CD14-positive monocyte (primary cell): ENCODE data around the gene CAMTA1. TPM values are rescaled to one million over a fixed set of nuclear protein-coding genes. Genes with fewer than 3 reads are reported as not detected.

ENCODE experiments used
- DNase-seq, 3 donors: peaks; one replicate each; pipeline ENCODE4 v3.0.0-alpha.2; 2011 to 2022
- H2AFZ ChIP-seq: 2 replicates; pipeline ENCODE4 v1.6.0; 2012; ENCODE audit warnings: mild to moderate bottlenecking, low read depth, low read length, inconsistent platforms; ENCODE audit not compliant: insufficient read depth, poor library complexity, severe bottlenecking
- H3K27ac ChIP-seq, 2 donors: 1 replicate in 1 of 2; 2 replicates in 1 of 2; pipeline ENCODE4 v1.5.1; 2012 to 2013; ENCODE audit warnings: low read length in 2 of 2, control low read depth in 1 of 2, inconsistent platforms in 1 of 2, low read depth in 1 of 2, mild to moderate bottlenecking in 1 of 2
- H3K27me3 ChIP-seq, 2 donors: one replicate each; pipeline versions ENCODE4 v1.6.0 to v1.6.1; 2011 to 2013; ENCODE audit warnings: low read length in 2 of 2; ENCODE audit not compliant: control insufficient read depth in 2 of 2, insufficient read depth in 2 of 2
- H3K36me3 ChIP-seq, 2 donors: replicated peaks in 1 of 2; 1 replicate in 1 of 2; 2 replicates in 1 of 2; pipeline versions ENCODE4 v1.5.1 to v1.6.1; 2012 to 2013; ENCODE audit warnings: low read length in 2 of 2, control low read depth in 1 of 2, inconsistent platforms in 1 of 2, mild to moderate bottlenecking in 1 of 2; ENCODE audit not compliant: insufficient read depth in 2 of 2, control insufficient read depth in 1 of 2
- H3K4me1 ChIP-seq, 2 donors: 1 replicate in 1 of 2; 2 replicates in 1 of 2; pipeline versions ENCODE4 v1.5.1 to v1.6.1; 2012 to 2013; ENCODE audit warnings: low read length in 2 of 2, control low read depth in 1 of 2, inconsistent platforms in 1 of 2, mild to moderate bottlenecking in 1 of 2, moderate library complexity in 1 of 2; ENCODE audit not compliant: insufficient read depth in 2 of 2, control insufficient read depth in 1 of 2
- H3K4me2 ChIP-seq: replicated peaks from 2 replicates; pipeline ENCODE3; 2012; ENCODE audit warnings: low read length, moderate library complexity, mild to moderate bottlenecking; ENCODE audit not compliant: poor library complexity, severe bottlenecking; ENCODE audit errors: extremely low read depth
- H3K4me3 ChIP-seq, 3 experiments: fragments of 200-600 bp in 1 of 3; sonication (generic) in 1 of 3; replicated peaks in 1 of 3; 1 replicate in 2 of 3; 2 replicates in 1 of 3; pipeline ENCODE4 v1.5.1; 2011 to 2013; ENCODE audit warnings: low read length in 3 of 3, mild to moderate bottlenecking in 3 of 3, control low read depth in 2 of 3, low read depth in 2 of 3, inconsistent platforms in 1 of 3, moderate library complexity in 1 of 3
- H3K79me2 ChIP-seq: 2 replicates; pipeline ENCODE4 v1.6.0; 2012; ENCODE audit warnings: mild to moderate bottlenecking, control low read depth, inconsistent platforms, low read length, moderate library complexity; ENCODE audit not compliant: insufficient read depth
- H3K9ac ChIP-seq: 2 replicates; pipeline ENCODE4 v1.6.0; 2017; ENCODE audit warnings: low read length, mild to moderate bottlenecking; ENCODE audit not compliant: insufficient read depth, poor library complexity, severe bottlenecking
- H3K9me3 ChIP-seq, 2 donors: replicated peaks in 1 of 2; 1 replicate in 1 of 2; 2 replicates in 1 of 2; pipeline versions ENCODE4 v1.5.1 to v1.6.1; 2012 to 2013; ENCODE audit warnings: low read length in 2 of 2, control low read depth in 1 of 2; ENCODE audit not compliant: control insufficient read depth in 1 of 2, insufficient read depth in 1 of 2
- H4K20me1 ChIP-seq: 2 replicates; pipeline ENCODE4 v1.6.0; 2012; ENCODE audit warnings: mild to moderate bottlenecking, low read length, control low read depth, moderate library complexity; ENCODE audit not compliant: insufficient read depth
- H3K27ac Mint-ChIP-seq, 7 donors: one replicate each; pipeline ENCODE4 v1.8.0; 2020; ENCODE audit warnings: mild to moderate bottlenecking in 7 of 7, mixed read lengths in 7 of 7, moderate library complexity in 6 of 7, inconsistent platforms in 2 of 7
- H3K27me3 Mint-ChIP-seq, 3 donors: one replicate each; pipeline ENCODE4 v1.8.0; 2021 to 2022; ENCODE audit warnings: low read depth in 3 of 3, mild to moderate bottlenecking in 3 of 3, mixed read lengths in 3 of 3, moderate library complexity in 3 of 3, inconsistent platforms in 1 of 3
- H3K36me3 Mint-ChIP-seq, 2 donors: one replicate each; pipeline ENCODE4 v1.8.0; 2020; ENCODE audit warnings: mixed read lengths in 2 of 2, inconsistent platforms in 1 of 2, mild to moderate bottlenecking in 1 of 2
- H3K4me1 Mint-ChIP-seq: one replicate; pipeline ENCODE4 v1.8.0; 2020; ENCODE audit warnings: mild to moderate bottlenecking, mixed read lengths
- H3K4me3 Mint-ChIP-seq, 2 donors: one replicate each; pipeline ENCODE4 v1.8.0; 2020; ENCODE audit warnings: mild to moderate bottlenecking in 2 of 2, mixed read lengths in 2 of 2, moderate library complexity in 1 of 2
- H3K9me3 Mint-ChIP-seq, 7 donors: one replicate each; pipeline ENCODE4 v1.8.0; 2020 to 2022; ENCODE audit warnings: mixed read lengths in 7 of 7, mild to moderate bottlenecking in 6 of 7, moderate library complexity in 6 of 7, inconsistent platforms in 2 of 7
- CTCF ChIP-seq: fragments of 200-600 bp; IDR thresholded peaks from one replicate; pipeline ENCODE4 v1.8.0; 2022; ENCODE audit warnings: antibody characterized with exemption, mild to moderate bottlenecking
- WGBS: methylation state at CpG from one replicate; pipeline ENCODE4 v1.1.5; 2013; ENCODE audit warnings: missing lambda C conversion rate; ENCODE audit not compliant: insufficient coverage; 5-methylcytosine and 5-hydroxymethylcytosine counted together
- intact Hi-C, 2 donors: fragments of 100-400 bp; cut with micrococcal nuclease; formaldehyde crosslinking; loops; one replicate each; pipeline versions ENCODE4 v1.15.0 to v1.15.1; 2023
- polyA plus RNA-seq, 3 donors: library from polyadenylated mRNA; depleted of rRNA in 1 of 3; unstranded in 2 of 3; stranded (reverse) in 1 of 3; fragments of 300-500 nt in 2 of 3; fragments of >200 nt in 1 of 3; fragmentation: Illumina TruSeq in 2 of 3; gene quantifications; 1 replicate in 2 of 3; 2 replicates in 1 of 3; pipeline ENCODE4 v1.2.3, GENCODE V29; 2012 to 2021

The CAMTA1 gene
- polyA plus RNA-seq, 3 donors = 52.0 to 89.6 (median 78.3) TPM

- H3K4me3 Mint-ChIP-seq = no peak overlapping the region
- no peak for DNase-seq
- intact Hi-C loops = no loop called here
- H3K4me2 ChIP-seq = no peak overlapping the region
- H3K36me3 ChIP-seq = no peaks in the 10 kb centered on the region
- TF ChIP-seq CTCF = no peak
- peaks cover 0 to 2% (median 0%) of the 10 kb centered on the region in 7 donors for H3K9me3 Mint-ChIP-seq
- H3K27ac ChIP-seq = no peak overlapping the region
- no peaks in the 10 kb centered on the region for H3K79me2 ChIP-seq
- H3K27ac Mint-ChIP-seq = no peak overlapping the region
- no peak overlapping the region for H2AFZ ChIP-seq
- no peaks in the 10 kb centered on the region for H4K20me1 ChIP-seq
- no peak overlapping the region for H3K4me3 ChIP-seq
- no peaks in the 10 kb centered on the region for H3K9me3 ChIP-seq
- H3K9ac ChIP-seq = no peak overlapping the region
- no peaks in the 10 kb centered on the region for H3K4me1 Mint-ChIP-seq
- no peaks in the 10 kb centered on the region for H3K36me3 Mint-ChIP-seq
- H3K27me3 Mint-ChIP-seq = peaks cover 2 to 6% (median 4%) of the 10 kb centered on the region in 3 donors
- 97% methylated on average over 4 of the region's 4 CpGs for WGBS
- no peaks in the 10 kb centered on the region for H3K27me3 ChIP-seq
- no peaks in the 10 kb centered on the region for H3K4me1 ChIP-seq
Observed at GRCh38 chr1:7352364-7352763, 567.1 kb downstream of the CAMTA1 start.

DNA sequence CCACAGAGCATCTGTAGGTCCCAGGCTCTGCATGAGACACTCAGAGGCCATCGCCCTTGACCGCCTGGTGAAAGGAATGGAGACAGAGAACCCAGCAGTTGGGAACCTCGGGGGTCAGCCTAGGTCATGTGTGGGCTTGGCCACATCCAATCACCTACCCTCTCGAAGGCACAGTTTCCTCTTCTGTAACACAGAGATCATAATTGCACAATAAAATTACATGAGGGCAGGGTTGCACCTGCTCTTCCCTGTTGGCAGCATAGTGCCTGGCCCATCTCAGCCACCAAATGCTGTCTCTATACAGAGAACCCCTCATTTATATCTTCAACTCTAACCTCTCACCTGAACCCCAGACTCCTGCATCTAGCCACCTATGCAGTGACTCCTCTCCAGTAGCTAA lies 567.7 kb downstream of the CAMTA1 start:
- Histone ChIP-seq H3K4me2 (no peak overlapping the region), H3K9ac (no peak overlapping the region), H3K79me2 (no peaks in the 10 kb centered on the region), H3K27me3 (no peaks in the 10 kb centered on the region), H4K20me1 (no peaks in the 10 kb centered on the region), H3K4me1 (no peaks in the 10 kb centered on the region), H3K36me3 (no peaks in the 10 kb centered on the region), H3K9me3 (no peaks in the 10 kb centered on the region), H3K27ac (no peak overlapping the region), H2AFZ (no peak overlapping the region), H3K4me3 (no peak overlapping the region)
- intact Hi-C loops = no loop called here
- no peak for DNase-seq
- 70% methylated on average over 3 of the region's 4 CpGs for WGBS
- Mint-ChIP-seq H3K4me1 (no peaks in the 10 kb centered on the region), H3K27me3 (peaks cover 2 to 6% (median 4%) of the 10 kb centered on the region in 3 donors), H3K36me3 (no peaks in the 10 kb centered on the region), H3K9me3 (peaks cover 0 to 2% (median 0%) of the 10 kb centered on the region in 7 donors), H3K27ac (peak overlapping the region in 1 of 7 donors; percentile 7), H3K4me3 (no peak overlapping the region)
- TF ChIP-seq CTCF = no peak
